Endothelial cell of umbilical vein (primary cell): ENCODE results near the gene TRRAP. TPM values are rescaled to one million over a fixed set of nuclear protein-coding genes. Genes with fewer than 3 reads are reported as not detected.

Source experiments
- BruUV-seq: library from RNA; stranded (reverse); fragments of 400-500 nt; replicated peaks from 2 replicates; lab custom pipeline; 2021; lab: Mats Ljungman, UMichigan
- CTCF ChIA-PET: fragments of 300-600, 350-600 bp; sonication (Branson Sonifier 250); formaldehyde crosslinking; loops from one replicate; lab custom pipeline; 2021; ENCODE audit warnings: antibody characterized with exemption, inconsistent platforms; lab: Charles Lee
- POLR2A ChIA-PET: fragments of 300-600, 350-600 bp; sonication (Branson Sonifier 250); formaldehyde crosslinking; loops from one replicate; lab custom pipeline; 2021; ENCODE audit warnings: antibody characterized with exemption, inconsistent platforms; lab: Charles Lee
- DNase-seq: peaks from one replicate; pipeline ENCODE4 v3.0.0-alpha.2; 2011; ENCODE audit warnings: low read depth, low spot score
- FAIRE-seq: peaks from 2 replicates; lab custom pipeline; 2011; peaks lifted over from hg19 to GRCh38; lab: Jason Lieb, UNC
- H2AFZ ChIP-seq: 2 replicates; pipeline ENCODE4 v1.6.0; 2012; ENCODE audit warnings: low read depth, low read length, control low read depth, inconsistent platforms
- H3K27ac ChIP-seq: 2 replicates; pipeline ENCODE4 v1.5.1; 2011; ENCODE audit warnings: low read depth, mild to moderate bottlenecking, control low read depth, low read length, moderate library complexity; ENCODE audit not compliant: insufficient read depth
- H3K27me3 ChIP-seq, 2 experiments: 2 replicates each; pipeline versions ENCODE4 v1.6.0 to v1.6.1; 2011; ENCODE audit warnings: low read length in 2 of 2, mixed read lengths in 1 of 2; ENCODE audit not compliant: control insufficient read depth in 2 of 2, insufficient read depth in 2 of 2
- H3K36me3 ChIP-seq, 2 experiments: 2 replicates in 1 of 2; 3 replicates in 1 of 2; pipeline ENCODE4 v1.5.1; 2011; ENCODE audit warnings: low read length in 2 of 2, mild to moderate bottlenecking in 1 of 2, moderate library complexity in 1 of 2; ENCODE audit not compliant: control insufficient read depth in 2 of 2, insufficient read depth in 2 of 2; ENCODE audit errors: extremely low read depth in 1 of 2
- H3K4me1 ChIP-seq: 3 replicates; pipeline ENCODE4 v1.5.1; 2011; ENCODE audit warnings: mild to moderate bottlenecking, low read length; ENCODE audit not compliant: control insufficient read depth, insufficient read depth; ENCODE audit errors: extremely low read depth
- H3K4me2 ChIP-seq: 2 replicates; pipeline ENCODE4 v1.6.1; 2011; ENCODE audit warnings: low read length, control low read depth, mixed read lengths; ENCODE audit not compliant: insufficient read depth
- H3K4me3 ChIP-seq, 3 experiments: fragments of 200-600 bp in 1 of 3; sonication (generic), shearing (Covaris generic) in 1 of 3; replicated peaks in 1 of 3; 2 replicates each; pipeline ENCODE4 v1.5.1; 2011 to 2016; ENCODE audit warnings: control low read depth in 3 of 3, low read length in 3 of 3, mild to moderate bottlenecking in 2 of 3, inconsistent platforms in 1 of 3, low read depth in 1 of 3, moderate library complexity in 1 of 3; ENCODE audit not compliant: insufficient read depth in 1 of 3
- H3K79me2 ChIP-seq: 2 replicates; pipeline ENCODE4 v1.6.0; 2012; ENCODE audit warnings: low read length, inconsistent platforms; ENCODE audit not compliant: control insufficient read depth, insufficient read depth
- H3K9ac ChIP-seq: replicated peaks from 2 replicates; pipeline ENCODE3; 2011; ENCODE audit warnings: low read length, control low read depth; ENCODE audit not compliant: insufficient read depth; ENCODE audit errors: extremely low read depth
- H3K9me1 ChIP-seq: replicated peaks from 3 replicates; pipeline ENCODE4 v1.6.0; 2011; ENCODE audit warnings: mild to moderate bottlenecking, low read length; ENCODE audit not compliant: control insufficient read depth, insufficient read depth; ENCODE audit errors: extremely low read depth
- H3K9me3 ChIP-seq: replicated peaks from 2 replicates; pipeline ENCODE4 v1.5.1; 2012; ENCODE audit warnings: low read length, inconsistent platforms; ENCODE audit not compliant: control insufficient read depth, insufficient read depth
- H4K20me1 ChIP-seq: replicated peaks from 2 replicates; pipeline ENCODE3; 2011; ENCODE audit warnings: mild to moderate bottlenecking, low read length; ENCODE audit not compliant: control insufficient read depth, insufficient read depth; ENCODE audit errors: extremely low read depth
- CTCF ChIP-seq, 2 donors: IDR thresholded peaks; 1 replicate in 1 of 2; 2 replicates in 1 of 2; pipeline ENCODE4 v1.5.1; 2011; ENCODE audit warnings: low read length in 2 of 2, mild to moderate bottlenecking in 2 of 2, moderate library complexity in 2 of 2, control low read depth in 1 of 2, inconsistent platforms in 1 of 2, low read depth in 1 of 2; ENCODE audit not compliant: insufficient read depth in 1 of 2; ENCODE audit errors: extremely low read depth in 1 of 2
- EZH2 ChIP-seq: IDR thresholded peaks from 2 replicates; pipeline ENCODE4 v1.6.1; 2012; ENCODE audit warnings: borderline replicate concordance, low read depth, mild to moderate bottlenecking, moderate library complexity, low read length, inconsistent platforms; ENCODE audit not compliant: severe bottlenecking
- FOS ChIP-seq: IDR thresholded peaks from 2 replicates; pipeline ENCODE4 v1.6.1; 2011; ENCODE audit warnings: mild to moderate bottlenecking, low read length, moderate library complexity, borderline replicate concordance; ENCODE audit not compliant: insufficient read depth
- GATA2 ChIP-seq: IDR thresholded peaks from 2 replicates; pipeline ENCODE4 v1.7.0; 2011; ENCODE audit warnings: low read depth, mild to moderate bottlenecking, moderate library complexity, mixed read lengths, low read length; ENCODE audit not compliant: insufficient read length, insufficient read depth
- JUN ChIP-seq: IDR thresholded peaks from 2 replicates; pipeline ENCODE4 v1.6.1; 2011; ENCODE audit warnings: borderline replicate concordance, low read depth; ENCODE audit not compliant: insufficient read length, insufficient read depth
- MYC ChIP-seq: IDR thresholded peaks from one replicate; pipeline ENCODE4 v1.6.1; 2011; ENCODE audit warnings: mild to moderate bottlenecking, low read depth, low read length
- POLR2A ChIP-seq: IDR thresholded peaks from 2 replicates; pipeline ENCODE4 v1.6.1; 2012; ENCODE audit warnings: low read depth, mild to moderate bottlenecking, control low read depth, low read length
- POLR2AphosphoS5 ChIP-seq: IDR thresholded peaks from 2 replicates; pipeline ENCODE4 v1.6.1; 2012; ENCODE audit warnings: low read depth, mild to moderate bottlenecking, control low read depth, low read length, moderate library complexity; ENCODE audit not compliant: insufficient read depth
- dilution Hi-C: fragments of 300-500 bp; cut with MboI; formaldehyde crosslinking; loops from one replicate; pipeline ENCODE4 v1.15.0; 2019; ENCODE audit warnings: low sequenced_read_pairs; ENCODE audit not compliant: extremely low pct_ligation_motif_present
- intact Hi-C: fragments of 100-400 bp; cut with micrococcal nuclease; formaldehyde crosslinking; loops from one replicate; pipeline ENCODE4 v1.10.0; 2022
- microRNA-seq: library from miRNA; unstranded; fragments of <30 nt; microRNA quantifications from one replicate; pipeline ENCODE4 v1.2.0, GENCODE V29; 2021; ENCODE audit warnings: borderline number of aligned reads, borderline replicate concordance
- polyA plus RNA-seq, 4 experiments: library from polyadenylated mRNA; depleted of rRNA in 3 of 4; stranded (reverse) in 3 of 4; unstranded in 1 of 4; fragments of >200 nt; gene quantifications; 2 replicates each; pipeline versions ENCODE4 v1.2.1 to v1.2.3, GENCODE V29; 2011 to 2012; ENCODE audit warnings: missing spikeins in 1 of 4
- small RNA-seq: library from RNA; depleted of rRNA; stranded (forward); fragments of <200 nt; gene quantifications from one replicate; pipeline ENCODE3, GENCODE V24; 2012; ENCODE audit warnings: low replicate concordance, low read depth; ENCODE audit not compliant: insufficient read depth, insufficient read length
- total RNA-seq: library from RNA; stranded (reverse); gene quantifications from 2 replicates; pipeline ENCODE4 v1.2.3, GENCODE V29; 2021
- TF ChIP-seq, protein P1 (sequence below): IDR thresholded peaks from 2 replicates; pipeline ENCODE4 v1.6.1; 2011; ENCODE audit not compliant: insufficient read depth, insufficient read length

TRRAP gene
- total and polyA plus RNA-seq, 2 donors (not counting 3 experiments of a cell fraction or from before 2014, with no cell fraction given), result 21.8 to 45.8 TPM

DNA sequence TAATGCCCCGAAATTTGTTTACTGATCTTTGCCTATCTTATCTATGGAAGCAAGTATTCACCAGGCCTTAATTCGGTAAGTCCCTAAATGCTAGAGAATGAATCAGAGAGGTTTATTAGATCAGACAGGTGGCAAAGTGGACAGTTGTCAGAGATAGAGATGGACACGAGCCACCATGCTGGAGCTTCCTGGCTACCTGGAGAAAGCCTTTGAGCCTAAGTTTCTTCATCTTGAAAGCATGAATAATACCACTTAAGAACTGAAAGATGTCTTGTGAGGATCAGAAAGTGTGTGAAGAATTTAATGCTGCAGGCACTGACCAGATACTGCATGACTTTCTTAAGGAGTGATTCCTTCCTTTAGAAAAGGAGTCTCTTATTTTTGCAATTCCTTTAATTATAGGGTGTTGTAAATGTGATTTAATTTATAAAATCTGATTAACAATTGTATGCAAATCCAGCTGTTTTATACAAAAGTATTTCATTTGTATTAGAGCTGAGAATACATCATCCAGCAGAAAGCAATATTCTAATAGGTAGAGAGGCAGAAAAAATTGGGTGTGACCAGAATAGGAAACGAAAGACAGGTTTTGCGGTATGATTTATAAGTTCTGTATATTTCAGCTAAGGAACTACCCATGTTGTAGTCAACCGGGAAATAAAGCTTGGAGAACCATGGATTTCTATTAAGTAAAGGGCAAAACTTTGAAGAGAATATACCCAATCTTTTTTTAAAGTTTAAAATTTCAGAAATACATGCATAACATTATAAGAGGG is 182.9 kb downstream of the TRRAP start:
- intact Hi-C loops (no loop called here), dilution Hi-C loops (loop anchor here (10.0 kb wide), 1 partner anchor 254 kb away; no protein-coding TSS in a partner anchor)
- no peak overlapping the region for H3K9ac ChIP-seq
- peaks cover 23% of the 10 kb centered on the region for H3K79me2 ChIP-seq
- DNase-seq (no peak), FAIRE-seq (no peak)
- no peak overlapping the region for H3K4me3 ChIP-seq
- H3K4me2 ChIP-seq, result no peak overlapping the region
- H3K9me1 ChIP-seq, result no peaks in the 10 kb centered on the region
- no peak for TF ChIP-seq POLR2AphosphoS5
- no peak for TF ChIP-seq POLR2A
- no peak for TF ChIP-seq JUN
- no peak for TF ChIP-seq GATA2
- TF ChIP-seq, protein P1, sequence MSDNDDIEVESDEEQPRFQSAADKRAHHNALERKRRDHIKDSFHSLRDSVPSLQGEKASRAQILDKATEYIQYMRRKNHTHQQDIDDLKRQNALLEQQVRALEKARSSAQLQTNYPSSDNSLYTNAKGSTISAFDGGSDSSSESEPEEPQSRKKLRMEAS, result no peak
- no peak for TF ChIP-seq CTCF (IDR thresholded peaks at IDR 0.05; ENCODE audit: extremely low read depth in 1 of 2, insufficient read depth in 1 of 2, low read depth in 1 of 2, low read length in 2 of 2)
- TF ChIP-seq MYC, result no peak
- TF ChIP-seq FOS, result no peak
- TF ChIP-seq EZH2, result no peak
- H3K36me3 ChIP-seq, result peaks cover 0 to 6% of the 10 kb centered on the region in 2 experiments
- no peaks in the 10 kb centered on the region for H3K9me3 ChIP-seq
- no peak overlapping the region for H2AFZ ChIP-seq
- no peaks in the 10 kb centered on the region for H3K27me3 ChIP-seq
- ChIA-PET POLR2A (interaction anchor here (1.1 kb wide), 1 partner anchor 10 kb away, joined by 3 read pairs; no protein-coding TSS in a partner anchor), CTCF (interaction anchor here (0.7 to 0.8 kb wide), 2 partner anchors 21 to 24 kb away, joined by 3 read pairs; no protein-coding TSS in a partner anchor)
- no peak overlapping the region for H3K27ac ChIP-seq
- H4K20me1 ChIP-seq, result peaks cover 4% of the 10 kb centered on the region
- no TSS peak for BruUV-seq
- H3K4me1 ChIP-seq, result no peaks in the 10 kb centered on the region

Small RNAs within 50 kb of the gene (microRNA-seq; reads per million reads assigned to microRNA genes)
- 2.7 reads per million for gene MIR3609

Small RNAs within 50 kb of the gene (small RNA-seq; reads per million reads assigned to genes)
- gene MIR3609, result 49.0 reads per million, percentile 92 among the genes with 10 or more reads in this experiment

Other genes with a start within 250 kb of the TRRAP start
- gene TMEM130, start 8.5 kb upstream of the TRRAP start, total RNA-seq, result not detected in 2 replicates
- not detected in 2 replicates for gene TMEM130, start 8.5 kb upstream of the TRRAP start, polyA plus RNA-seq